ENCODE results near the gene PPARGC1A.

DNA sequence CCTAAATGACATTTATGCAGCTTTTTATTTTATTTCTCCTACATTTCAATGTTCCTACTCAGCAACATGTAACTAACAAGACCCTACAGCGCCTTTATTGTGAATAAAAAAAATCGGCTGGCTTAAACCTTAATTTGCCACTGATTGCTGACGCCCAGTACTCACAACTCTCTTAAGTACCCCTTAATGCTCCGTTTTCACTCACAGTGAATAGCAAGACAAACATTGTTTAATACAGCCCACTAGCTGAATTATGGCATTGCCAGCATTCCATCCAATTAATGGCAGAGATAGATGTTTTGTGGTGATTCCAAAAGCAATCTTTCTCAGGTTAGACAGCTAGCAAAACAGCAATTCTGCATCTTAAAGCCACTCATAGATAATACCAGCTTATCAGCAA lies 61.1 kb downstream of the PPARGC1A start:
- TF ChIP-seq, protein P1, sequence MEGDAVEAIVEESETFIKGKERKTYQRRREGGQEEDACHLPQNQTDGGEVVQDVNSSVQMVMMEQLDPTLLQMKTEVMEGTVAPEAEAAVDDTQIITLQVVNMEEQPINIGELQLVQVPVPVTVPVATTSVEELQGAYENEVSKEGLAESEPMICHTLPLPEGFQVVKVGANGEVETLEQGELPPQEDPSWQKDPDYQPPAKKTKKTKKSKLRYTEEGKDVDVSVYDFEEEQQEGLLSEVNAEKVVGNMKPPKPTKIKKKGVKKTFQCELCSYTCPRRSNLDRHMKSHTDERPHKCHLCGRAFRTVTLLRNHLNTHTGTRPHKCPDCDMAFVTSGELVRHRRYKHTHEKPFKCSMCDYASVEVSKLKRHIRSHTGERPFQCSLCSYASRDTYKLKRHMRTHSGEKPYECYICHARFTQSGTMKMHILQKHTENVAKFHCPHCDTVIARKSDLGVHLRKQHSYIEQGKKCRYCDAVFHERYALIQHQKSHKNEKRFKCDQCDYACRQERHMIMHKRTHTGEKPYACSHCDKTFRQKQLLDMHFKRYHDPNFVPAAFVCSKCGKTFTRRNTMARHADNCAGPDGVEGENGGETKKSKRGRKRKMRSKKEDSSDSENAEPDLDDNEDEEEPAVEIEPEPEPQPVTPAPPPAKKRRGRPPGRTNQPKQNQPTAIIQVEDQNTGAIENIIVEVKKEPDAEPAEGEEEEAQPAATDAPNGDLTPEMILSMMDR (IDR thresholded peaks at IDR 0.05; ENCODE audit: low read depth, low read length, missing input control) = no peak
- no peak for TF ChIP-seq GABPA (IDR thresholded peaks at IDR 0.05 in 1 of 2, conservative IDR thresholded peaks at IDR 0.05 in 1 of 2)

Data from liver (tissue), 3 donors.